Heart left ventricle (tissue), 16 donors: Measurements from ENCODE around the gene INHBE. TPM values are rescaled to one million over a fixed set of nuclear protein-coding genes. Genes with fewer than 3 reads are reported as not detected.
"Not testable (repeated sequence)": the region's sequence is repeated elsewhere in the genome, so short reads cannot be mapped to it uniquely, and the experiment has no call there.

Experiments
- ATAC-seq, 4 donors: fragments of 200-7000 bp; cut with Tn5 transposase; one replicate each; pipeline ENCODE4 v1.9.1; 2020 to 2022; ENCODE audit warnings: moderate library complexity in 4 of 4, mild to moderate bottlenecking in 3 of 4, moderate number of reproducible peaks in 1 of 4
- DNase-seq, 5 donors: peaks; one replicate each; pipeline ENCODE4 v3.0.0-alpha.2; 2020
- H3K27ac ChIP-seq, 12 donors: fragments of 200-600 bp; sonication (generic) in 4 of 12; one replicate each; pipeline versions ENCODE4 v1.5.0 to v1.8.0; 2016 to 2022; ENCODE audit warnings: mild to moderate bottlenecking in 2 of 12
- H3K27me3 ChIP-seq, 9 donors: fragments of 200-600 bp; sonication (generic) in 2 of 9; one replicate each; pipeline versions ENCODE4 v1.5.1 to v1.8.0; 2016 to 2022; ENCODE audit warnings: mild to moderate bottlenecking in 3 of 9
- H3K36me3 ChIP-seq, 9 donors: fragments of 200-600 bp; sonication (generic) in 2 of 9; one replicate each; pipeline versions ENCODE4 v1.5.0 to v1.8.0; 2018 to 2022; ENCODE audit warnings: mild to moderate bottlenecking in 2 of 9
- H3K4me1 ChIP-seq, 12 donors: fragments of 200-600 bp; sonication (generic) in 4 of 12; one replicate each; pipeline versions ENCODE4 v1.5.0 to v1.8.0; 2016 to 2022; ENCODE audit warnings: mild to moderate bottlenecking in 3 of 12
- H3K4me3 ChIP-seq, 12 donors: fragments of 200-600 bp; sonication (generic) in 4 of 12; one replicate each; pipeline versions ENCODE4 v1.5.0 to v1.8.0; 2017 to 2022; ENCODE audit warnings: mild to moderate bottlenecking in 9 of 12, moderate library complexity in 4 of 12
- H3K9me3 ChIP-seq, 12 donors: fragments of 200-600 bp; sonication (generic) in 4 of 12; one replicate each; pipeline versions ENCODE4 v1.5.0 to v1.8.0; 2016 to 2022; ENCODE audit warnings: mild to moderate bottlenecking in 1 of 12
- CTCF ChIP-seq, 12 donors: fragments of 200-600 bp; sonication (generic) in 4 of 12; IDR thresholded peaks; one replicate each; pipeline versions ENCODE4 v1.5.0 to v1.8.0; 2018 to 2022; ENCODE audit warnings: antibody characterized with exemption in 12 of 12, mild to moderate bottlenecking in 5 of 12
- POLR2A ChIP-seq, 2 donors: fragments of 450-650 bp; IDR thresholded peaks; one replicate each; pipeline ENCODE4 v1.6.1; 2017; ENCODE audit warnings: antibody characterized with exemption in 2 of 2, mild to moderate bottlenecking in 2 of 2, moderate library complexity in 2 of 2
- WGBS, 4 donors: extraction: QIAGEN DNeasy Blood & Tissue Kit in 2 of 4; methylation state at CpG; one replicate each; pipeline versions ENCODE4 v1.1.5 to v1.1.7; 2013 to 2018; 5-methylcytosine and 5-hydroxymethylcytosine counted together
- intact Hi-C, 10 donors: fragments of 100-400 bp; cut with DNase I; formaldehyde crosslinking; loops; one replicate each; pipeline versions ENCODE4 v1.11.1 to v1.14.2; 2022
- polyA plus RNA-seq, 2 donors: library from polyadenylated mRNA; stranded (reverse); fragments of 200-250 nt; gene quantifications; one replicate each; pipeline ENCODE4 v1.2.3, GENCODE V29; 2013
- total RNA-seq, 9 donors: library from RNA; depleted of rRNA in 2 of 9; stranded (reverse); fragments of >200 nt in 2 of 9; fragmentation: NEBNext Ultra II Directional in 3 of 9; extraction: Animal tissue kit (Norgen Biotek cat#: 25700) in 3 of 9; gene quantifications; one replicate each; pipeline versions ENCODE4 v1.1.0 to v1.2.4, GENCODE V29; 2016 to 2023
- donor health status: ischemic (EF 13 %, LVEDD 7.1; RV severe dilation, severe dysfunction).
- donor health status: healthy with polysubstance abuse.
- donor health status: DM: no; HTN: yes; CAD: no.
- donor health status: DM: no; HTN: no; CAD: no.
- donor health status: ischemic (EF 25% LVEDD 6.9; RV normal size, moderate dysfunction).
- donor health status: ischemic (EF 25% LVEDD 5.7; RV mildly dilated, moderate dysfunction).
- donor health status: healthy.
- donor health status: DM: yes; HTN: yes; CAD: no.
- donor health status: ischemic (EF 35%, LVEDD 5.7; RV mildly dilated, moderate dysfunction).
- donor health status: nonischemic (EF 11% LVEDD 7.7; RV severe dilation, severe dysfunction).
- donor health status: DM: yes; HTN: yes; CAD: no.
- donor health status: PGD.
- donor health status: ischemic (EF 29% LVEDD 5.4; RV normal size, mild dysfunction).
- donor health status: nonischemic (EF 23%, LVEDD 6.1; RV moderate dilation, normal function).

The INHBE gene
- total and polyA plus RNA-seq, 11 donors = 0.03 to 0.64 TPM; not detected in 9

DNA sequence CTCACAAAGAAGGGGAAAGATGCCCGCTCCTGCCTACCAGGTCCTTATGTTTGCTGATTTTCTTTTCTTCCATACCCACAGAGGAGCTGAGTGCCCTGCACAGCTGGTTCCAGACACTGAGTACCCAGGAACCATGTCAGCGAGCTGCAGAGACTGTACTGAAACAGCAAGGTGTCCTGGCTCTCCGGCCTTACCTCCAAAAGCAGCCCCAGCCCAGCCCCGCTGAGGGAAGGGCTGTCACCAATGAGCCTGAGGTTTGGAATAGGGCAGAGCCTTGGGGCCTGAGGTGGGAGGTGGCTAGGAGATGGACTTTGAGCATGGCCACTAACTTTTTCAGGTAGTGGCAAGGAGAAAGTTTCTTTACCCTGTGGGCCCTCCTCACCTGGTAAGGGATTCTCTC, 35.0 kb downstream of the INHBE start:
- H3K27me3 ChIP-seq = no peaks in the 10 kb centered on the region
- DNase-seq = no peak
- WGBS, 4 donors = 90 to 98% (median 96%) methylated on average over 1 to 4 of the region's 4 CpGs

DNA sequence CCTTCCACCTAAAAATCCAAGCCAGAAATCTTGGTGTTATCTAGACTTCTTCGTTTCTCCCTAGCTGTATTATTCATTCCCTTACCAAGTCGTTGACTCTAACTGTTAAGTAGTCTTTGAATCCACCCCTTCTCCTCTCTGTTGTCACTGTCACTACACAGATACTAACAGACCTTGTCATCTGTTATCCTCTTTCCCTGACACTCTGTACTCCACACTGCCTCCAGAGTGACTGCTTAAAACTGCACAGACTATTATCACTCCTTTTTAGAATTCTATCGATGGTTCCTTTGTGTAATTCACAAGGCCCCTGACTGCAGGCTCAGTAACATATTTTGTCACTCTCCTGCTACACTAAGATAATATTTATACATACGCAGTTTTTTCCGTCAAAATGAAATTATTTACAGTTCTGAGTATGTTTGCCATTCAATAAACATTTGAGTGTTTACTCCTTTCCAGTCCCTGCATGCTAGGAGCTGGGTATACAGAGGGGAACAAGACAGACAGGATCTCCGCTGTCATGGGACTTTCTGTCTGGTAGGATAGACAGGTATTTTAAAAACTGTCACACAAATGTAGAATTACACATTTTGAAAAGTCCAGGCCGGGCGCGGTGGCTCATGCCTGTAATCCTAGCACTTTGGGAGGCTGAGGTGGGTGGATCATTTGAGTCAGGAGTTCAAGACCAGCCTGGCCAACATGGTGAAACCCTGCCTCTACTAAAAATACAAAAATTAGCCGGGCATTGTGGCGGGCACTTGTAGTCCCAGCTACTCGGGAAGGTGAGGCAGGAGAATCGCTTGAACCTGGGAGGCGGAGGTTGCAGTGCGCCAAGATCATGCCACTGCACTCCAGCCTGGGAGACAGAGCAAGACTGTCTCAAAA, 36.5 kb downstream of the INHBE start:
- Histone ChIP-seq H3K9me3 (no peaks in the 10 kb centered on the region), H3K36me3 (peaks cover 0 to 57% (median 51%) of the 10 kb centered on the region in 9 donors), H3K4me1 (peaks cover 6 to 20% (median 10%) of the 10 kb centered on the region in 12 donors), H3K27ac (no peak overlapping the region), H3K27me3 (no peaks in the 10 kb centered on the region), H3K4me3 (no peak overlapping the region)
- DNase-seq = no peak
- 88 to 90% (median 89%) methylated on average over 15 of the region's 15 CpGs for WGBS, 4 donors
- no peak for ATAC-seq
- no peak for TF ChIP-seq POLR2A (IDR thresholded peaks at IDR 0.05)
- TF ChIP-seq CTCF (IDR thresholded peaks at IDR 0.05) = no peak
- intact Hi-C loops = no loop called here

More for the DNA sequence above, 35.0 kb downstream of the INHBE start:
- no peak overlapping the region for H3K27ac ChIP-seq
- intact Hi-C loops = no loop called here
- no peak for TF ChIP-seq POLR2A (IDR thresholded peaks at IDR 0.05)
- no peak for TF ChIP-seq CTCF (IDR thresholded peaks at IDR 0.05)
- ATAC-seq = no peak
- H3K4me3 ChIP-seq = no peak overlapping the region
- peaks cover 6 to 20% (median 10%) of the 10 kb centered on the region in 12 donors for H3K4me1 ChIP-seq
- peaks cover 0 to 46% (median 42%) of the 10 kb centered on the region in 9 donors for H3K36me3 ChIP-seq
- no peaks in the 10 kb centered on the region for H3K9me3 ChIP-seq

GRCh38 chr12:57495051-57495701, 40.1 kb downstream of the INHBE start:
- ATAC-seq, H3K4me1 ChIP-seq, H3K27ac ChIP-seq, H3K9me3 ChIP-seq, intact Hi-C loops, DNase-seq, H3K4me3 ChIP-seq, H3K27me3 ChIP-seq: not testable (repeated sequence)
- WGBS, 4 donors = 94 to 98% (median 97%) methylated on average over 15 to 46 of the region's 48 CpGs
- peaks cover 0 to 80% (median 72%) of the 10 kb centered on the region in 9 donors for H3K36me3 ChIP-seq

- ATAC-seq = no peak
- H3K27ac ChIP-seq = no peak overlapping the region
- TF ChIP-seq CTCF (IDR thresholded peaks at IDR 0.05) (no peak), POLR2A (IDR thresholded peaks at IDR 0.05) (no peak)
- DNase-seq = no peak
- H3K4me1 ChIP-seq = no peaks in the 10 kb centered on the region
- no peaks in the 10 kb centered on the region for H3K27me3 ChIP-seq
- intact Hi-C loops = no loop called here
- peaks cover 0 to 80% (median 72%) of the 10 kb centered on the region in 9 donors for H3K36me3 ChIP-seq
- H3K9me3 ChIP-seq = no peaks in the 10 kb centered on the region
- H3K4me3 ChIP-seq = no peak overlapping the region
These were observed 41.7 kb downstream of the INHBE start for GRCh38 chr12:57496822-57497221.
